Progenitor cell of endocrine pancreas (in vitro differentiated cells): ENCODE data around the gene MMAB. TPM values are rescaled to one million over a fixed set of nuclear protein-coding genes. Genes with fewer than 3 reads are reported as not detected.

Experiments
- DNase-seq: peaks from one replicate; pipeline ENCODE4 v3.0.0; 2021; ENCODE audit warnings: low spot score; ENCODE audit not compliant: unreplicated experiment
- H3K27ac Mint-ChIP-seq: 2 replicates; pipeline ENCODE4 v1.8.0; 2021; ENCODE audit warnings: mild to moderate bottlenecking, moderate library complexity, mixed read lengths
- H3K27me3 Mint-ChIP-seq: 2 replicates; pipeline ENCODE4 v1.8.0; 2021; ENCODE audit warnings: mixed read lengths
- H3K36me3 Mint-ChIP-seq: 2 replicates; pipeline ENCODE4 v1.8.0; 2022; ENCODE audit warnings: mixed read lengths; ENCODE audit not compliant: insufficient read depth
- H3K4me1 Mint-ChIP-seq: 2 replicates; pipeline ENCODE4 v1.8.0; 2021; ENCODE audit warnings: low read depth, mixed read lengths
- H3K4me3 Mint-ChIP-seq: 2 replicates; pipeline ENCODE4 v1.8.0; 2021; ENCODE audit warnings: low read depth, mild to moderate bottlenecking, moderate library complexity, mixed read lengths
- H3K9me3 Mint-ChIP-seq: 2 replicates; pipeline ENCODE4 v1.8.0; 2021; ENCODE audit warnings: low read depth, mixed read lengths
- total RNA-seq: library from RNA; stranded (reverse); gene quantifications from 2 replicates; pipeline ENCODE4 v1.2.1, GENCODE V29; 2021
- TF ChIP-seq, protein P1 (sequence below): fragments of 200-600 bp; sonication (generic); IDR thresholded peaks from one replicate; pipeline ENCODE4 v1.5.0; 2021; ENCODE audit warnings: antibody characterized with exemption, mild to moderate bottlenecking; ENCODE audit not compliant: unreplicated experiment

Gene MMAB
- total RNA-seq, 1 donor from 2014 or later, result 35.3 TPM

DNA sequence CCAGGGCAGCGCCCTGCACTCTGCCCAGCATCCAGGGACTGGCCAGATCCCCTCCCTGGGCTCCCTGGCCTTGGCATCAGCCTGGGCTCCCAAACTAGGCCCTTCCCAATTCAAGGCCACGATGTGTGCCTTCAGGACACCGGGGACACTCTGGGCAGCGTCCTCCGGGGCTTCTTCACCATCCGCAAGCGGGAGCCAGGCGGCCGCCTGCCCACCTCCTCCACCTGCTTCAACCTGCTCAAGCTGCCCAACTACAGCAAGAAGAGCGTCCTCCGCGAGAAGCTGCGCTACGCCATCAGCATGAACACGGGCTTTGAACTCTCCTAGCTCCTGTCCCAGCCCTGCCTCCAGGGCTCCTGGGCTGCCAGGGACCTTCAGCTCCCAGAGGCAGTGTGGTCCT, 38.8 kb downstream of the MMAB start:
- no peak overlapping the region for H3K4me3 Mint-ChIP-seq
- no peaks in the 10 kb centered on the region for H3K9me3 Mint-ChIP-seq
- TF ChIP-seq, protein P1, sequence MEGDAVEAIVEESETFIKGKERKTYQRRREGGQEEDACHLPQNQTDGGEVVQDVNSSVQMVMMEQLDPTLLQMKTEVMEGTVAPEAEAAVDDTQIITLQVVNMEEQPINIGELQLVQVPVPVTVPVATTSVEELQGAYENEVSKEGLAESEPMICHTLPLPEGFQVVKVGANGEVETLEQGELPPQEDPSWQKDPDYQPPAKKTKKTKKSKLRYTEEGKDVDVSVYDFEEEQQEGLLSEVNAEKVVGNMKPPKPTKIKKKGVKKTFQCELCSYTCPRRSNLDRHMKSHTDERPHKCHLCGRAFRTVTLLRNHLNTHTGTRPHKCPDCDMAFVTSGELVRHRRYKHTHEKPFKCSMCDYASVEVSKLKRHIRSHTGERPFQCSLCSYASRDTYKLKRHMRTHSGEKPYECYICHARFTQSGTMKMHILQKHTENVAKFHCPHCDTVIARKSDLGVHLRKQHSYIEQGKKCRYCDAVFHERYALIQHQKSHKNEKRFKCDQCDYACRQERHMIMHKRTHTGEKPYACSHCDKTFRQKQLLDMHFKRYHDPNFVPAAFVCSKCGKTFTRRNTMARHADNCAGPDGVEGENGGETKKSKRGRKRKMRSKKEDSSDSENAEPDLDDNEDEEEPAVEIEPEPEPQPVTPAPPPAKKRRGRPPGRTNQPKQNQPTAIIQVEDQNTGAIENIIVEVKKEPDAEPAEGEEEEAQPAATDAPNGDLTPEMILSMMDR, result no peak
- DNase-seq, result no peak
- H3K27ac Mint-ChIP-seq, result no peak overlapping the region
- H3K4me1 Mint-ChIP-seq, result no peaks in the 10 kb centered on the region
- peaks cover 10% of the 10 kb centered on the region for H3K36me3 Mint-ChIP-seq
- H3K27me3 Mint-ChIP-seq, result no peaks in the 10 kb centered on the region

DNA sequence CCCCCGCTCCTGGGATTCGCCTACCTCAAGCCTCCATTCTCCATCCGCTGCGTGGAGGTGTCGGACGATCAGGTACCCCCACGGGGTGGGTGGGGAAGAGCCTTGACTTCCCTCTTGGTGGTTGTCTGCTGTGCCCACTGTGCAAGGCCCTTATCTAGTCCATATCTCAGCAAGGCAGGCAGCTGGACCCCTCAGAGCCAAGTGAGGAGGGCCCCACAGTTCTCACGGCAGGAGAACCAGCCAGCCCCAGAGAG, 39.9 kb downstream of the MMAB start:
- H3K4me3 Mint-ChIP-seq, result no peak overlapping the region
- H3K27me3 Mint-ChIP-seq, result no peaks in the 10 kb centered on the region
- no peak for DNase-seq
- no peaks in the 10 kb centered on the region for H3K4me1 Mint-ChIP-seq
- TF ChIP-seq, protein P1, result no peak
- no peak overlapping the region for H3K27ac Mint-ChIP-seq
- no peaks in the 10 kb centered on the region for H3K9me3 Mint-ChIP-seq
- peaks cover 10% of the 10 kb centered on the region for H3K36me3 Mint-ChIP-seq

DNA sequence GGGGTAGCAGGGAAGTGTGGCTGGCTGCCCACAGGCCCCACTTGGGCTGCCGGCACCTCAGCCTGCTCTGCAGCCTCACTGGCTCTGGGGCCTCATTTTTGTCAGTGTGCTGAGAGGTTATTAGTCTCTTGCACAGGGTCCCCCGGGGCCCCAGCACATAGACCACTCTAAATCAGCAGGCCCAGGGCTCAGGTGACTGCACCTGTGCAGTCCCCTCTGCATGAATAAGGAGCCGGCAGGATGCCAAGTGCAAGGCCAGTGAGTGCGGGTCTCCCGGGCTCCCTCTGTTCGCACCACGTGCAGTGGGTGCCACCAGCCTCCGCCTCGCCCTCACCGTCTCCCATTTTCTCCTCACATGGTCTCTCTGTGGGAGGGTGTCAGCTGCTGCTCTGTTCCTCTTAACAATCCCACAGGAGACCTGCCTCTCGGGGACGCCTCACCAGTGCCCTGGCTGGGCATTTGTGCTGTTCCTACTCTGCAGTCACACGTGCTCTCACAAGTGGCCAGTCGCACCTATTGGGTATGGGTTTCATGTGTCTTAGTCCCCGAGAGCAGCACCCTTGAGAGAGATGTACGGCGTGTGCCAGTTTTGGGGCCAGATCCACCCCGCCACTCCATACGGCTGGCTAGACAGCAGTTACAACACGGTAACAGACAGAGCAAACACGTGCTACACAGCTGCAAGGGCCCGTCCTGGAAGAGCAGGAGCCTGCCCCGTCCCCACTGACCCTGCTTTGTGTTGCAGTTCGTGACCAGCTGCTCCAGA, 40.4 kb downstream of the MMAB start:
- no peaks in the 10 kb centered on the region for H3K4me1 Mint-ChIP-seq
- DNase-seq, result no peak
- H3K4me3 Mint-ChIP-seq, result no peak overlapping the region
- H3K9me3 Mint-ChIP-seq, result no peaks in the 10 kb centered on the region
- H3K27me3 Mint-ChIP-seq, result no peaks in the 10 kb centered on the region
- TF ChIP-seq, protein P1, result no peak
- H3K27ac Mint-ChIP-seq, result no peak overlapping the region
- H3K36me3 Mint-ChIP-seq, result peaks cover 13% of the 10 kb centered on the region

DNA sequence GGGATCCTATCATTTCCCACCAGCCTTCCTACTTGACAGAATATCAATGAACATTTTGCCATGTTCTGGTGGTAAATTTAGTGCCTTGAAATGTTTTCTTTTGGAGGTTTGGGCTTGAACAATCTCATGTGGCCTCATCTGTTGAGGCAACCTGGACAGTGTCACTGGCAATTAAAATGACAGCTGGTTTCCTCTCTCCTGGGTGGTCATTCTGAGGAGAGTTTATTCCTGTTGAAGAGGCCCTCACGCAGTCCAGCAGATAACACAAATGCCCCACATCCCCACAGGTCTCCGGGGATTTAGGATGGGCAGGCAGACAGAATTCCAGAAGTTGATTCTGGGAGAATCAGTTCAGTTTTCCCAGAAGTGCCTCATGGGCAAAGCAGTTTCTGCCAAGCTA, 41.9 kb downstream of the MMAB start:
- Mint-ChIP-seq H3K4me1 (no peaks in the 10 kb centered on the region), H3K9me3 (no peaks in the 10 kb centered on the region), H3K27me3 (no peaks in the 10 kb centered on the region), H3K4me3 (no peak overlapping the region), H3K36me3 (peaks cover 11% of the 10 kb centered on the region), H3K27ac (no peak overlapping the region)
- no peak for DNase-seq
- TF ChIP-seq, protein P1, result no peak

DNA sequence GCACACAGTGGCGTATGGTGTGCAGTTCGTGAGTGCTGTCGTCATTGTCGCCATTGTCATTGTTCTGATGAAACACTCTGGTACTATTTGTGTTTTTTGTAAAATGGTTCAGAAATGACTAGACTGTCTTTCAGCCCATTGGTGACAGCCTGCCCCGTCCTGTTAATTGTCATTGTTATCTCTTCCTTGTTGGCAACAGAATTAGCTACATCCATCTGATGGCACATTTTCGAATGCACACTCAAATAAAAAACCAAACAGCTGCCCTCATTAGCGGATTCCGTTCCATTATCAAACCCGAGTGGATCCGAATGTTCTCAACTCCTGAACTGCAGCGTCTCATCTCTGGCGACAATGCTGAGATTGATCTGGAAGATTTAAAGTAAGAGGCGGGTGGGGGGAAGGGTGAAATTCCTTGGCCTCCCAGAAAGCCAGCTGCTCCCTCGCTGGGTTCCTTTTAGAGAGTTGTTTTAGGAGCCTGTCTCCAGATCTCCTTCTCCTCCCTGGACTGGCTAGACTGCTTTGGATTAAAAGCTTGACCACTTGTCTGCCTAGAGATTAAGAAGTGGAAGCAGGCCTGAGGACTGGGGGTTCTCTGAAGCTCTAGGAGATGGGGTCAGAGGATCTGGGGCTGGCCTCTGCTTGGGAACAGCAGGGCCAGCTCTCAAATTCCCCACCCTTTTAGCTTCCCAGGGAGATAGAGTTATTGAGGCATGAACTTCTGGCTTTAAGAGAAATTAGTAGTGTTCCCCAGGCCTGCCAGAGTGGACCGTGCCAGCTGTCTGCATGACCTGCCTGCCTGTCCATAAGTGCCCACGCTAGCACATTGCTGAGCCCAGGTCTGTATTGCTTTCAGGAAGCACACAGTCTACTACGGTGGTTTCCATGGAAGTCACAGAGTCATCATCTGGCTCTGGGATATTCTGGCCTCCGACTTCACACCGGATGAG, 43.3 kb downstream of the MMAB start:
- Mint-ChIP-seq H3K36me3 (peaks cover 12% of the 10 kb centered on the region), H3K4me3 (no peak overlapping the region), H3K27me3 (no peaks in the 10 kb centered on the region), H3K9me3 (no peaks in the 10 kb centered on the region), H3K27ac (no peak overlapping the region), H3K4me1 (no peaks in the 10 kb centered on the region)
- TF ChIP-seq, protein P1, result no peak
- no peak for DNase-seq
